ENCODE measurements around the gene PSMD14. TPM values are rescaled to one million over a fixed set of nuclear protein-coding genes. Genes with fewer than 3 reads are reported as not detected.
"Not testable (repeated sequence)": the region's sequence is repeated elsewhere in the genome, so short reads cannot be mapped to it uniquely, and the experiment has no call there.

The PSMD14 gene
- total RNA-seq, result 10 to 100 TPM; 27.3 to 46.4 (median 37.7) TPM
- polyA plus RNA-seq, result 10 to 100 TPM; 33.0 to 50.2 (median 41.5) TPM

DNA sequence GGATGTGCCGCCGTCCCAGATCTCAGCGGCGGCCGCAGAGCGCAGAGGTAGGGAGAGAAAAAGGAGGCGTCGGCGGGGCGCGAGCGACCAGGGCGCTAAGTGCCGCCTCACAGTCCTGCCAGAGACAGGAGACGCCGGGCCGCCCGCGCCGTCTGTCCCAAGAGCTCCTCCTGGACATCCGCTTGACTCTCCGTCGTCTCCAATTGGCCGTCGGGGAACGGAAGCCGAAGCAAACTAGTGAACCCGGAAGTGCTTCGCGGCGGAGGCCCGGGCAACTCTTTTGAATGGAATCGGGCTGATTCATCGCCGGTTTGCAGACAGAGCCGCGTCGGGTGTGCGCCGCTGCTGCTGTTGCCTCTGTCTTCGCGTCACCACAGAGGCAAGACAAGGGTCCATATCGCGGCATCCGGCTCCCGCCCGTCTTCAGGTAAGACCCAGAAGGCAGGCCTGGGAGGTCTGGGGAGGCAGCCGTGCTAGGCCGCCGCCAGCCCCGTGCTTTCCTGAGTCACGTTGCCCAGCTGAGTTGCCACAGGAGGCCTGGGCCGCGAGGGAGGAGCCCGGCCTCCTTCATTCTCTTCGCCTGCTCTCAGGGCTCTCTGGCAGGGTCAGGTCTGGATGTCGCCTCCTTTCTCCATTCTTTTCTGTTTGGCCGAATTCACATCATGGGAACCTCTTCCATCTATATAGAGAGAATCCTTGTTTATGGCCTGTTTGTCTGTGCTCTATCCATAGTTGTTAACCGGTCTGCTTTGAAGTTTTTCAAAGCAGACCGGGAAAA, at the start of gene PSMD14:
Gene PSMD14 (plus strand): TSS at position 248 of the 778 bp plus-strand sequence. CDS start 10,401 bp downstream, outside the sequence.
- TF ChIP-seq, protein P1, sequence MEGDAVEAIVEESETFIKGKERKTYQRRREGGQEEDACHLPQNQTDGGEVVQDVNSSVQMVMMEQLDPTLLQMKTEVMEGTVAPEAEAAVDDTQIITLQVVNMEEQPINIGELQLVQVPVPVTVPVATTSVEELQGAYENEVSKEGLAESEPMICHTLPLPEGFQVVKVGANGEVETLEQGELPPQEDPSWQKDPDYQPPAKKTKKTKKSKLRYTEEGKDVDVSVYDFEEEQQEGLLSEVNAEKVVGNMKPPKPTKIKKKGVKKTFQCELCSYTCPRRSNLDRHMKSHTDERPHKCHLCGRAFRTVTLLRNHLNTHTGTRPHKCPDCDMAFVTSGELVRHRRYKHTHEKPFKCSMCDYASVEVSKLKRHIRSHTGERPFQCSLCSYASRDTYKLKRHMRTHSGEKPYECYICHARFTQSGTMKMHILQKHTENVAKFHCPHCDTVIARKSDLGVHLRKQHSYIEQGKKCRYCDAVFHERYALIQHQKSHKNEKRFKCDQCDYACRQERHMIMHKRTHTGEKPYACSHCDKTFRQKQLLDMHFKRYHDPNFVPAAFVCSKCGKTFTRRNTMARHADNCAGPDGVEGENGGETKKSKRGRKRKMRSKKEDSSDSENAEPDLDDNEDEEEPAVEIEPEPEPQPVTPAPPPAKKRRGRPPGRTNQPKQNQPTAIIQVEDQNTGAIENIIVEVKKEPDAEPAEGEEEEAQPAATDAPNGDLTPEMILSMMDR (IDR thresholded peaks at IDR 0.05), result no peak
- TF ChIP-seq POLR2A (IDR thresholded peaks at IDR 0.05), result peak; percentile 31 to 38
- TF ChIP-seq EP300 (IDR thresholded peaks at IDR 0.05), result no peak
- TF ChIP-seq POLR2AphosphoS5 (IDR thresholded peaks at IDR 0.05), result peak; percentile 58 to 82 (median 70)
- 1% methylated on average over 60 of the region's 60 CpGs for WGBS, 2 donors
- DNase-seq, result peak; percentile 95
- intact Hi-C loops (cut with DNase I), result no loop called here
- H3K36me3 ChIP-seq, result no peaks in the 10 kb centered on the region
- H3K4me1 ChIP-seq, result peaks cover 0 to 17% (median 12%) of the 10 kb centered on the region in 4 donors
- H3K9me3 ChIP-seq, result no peaks in the 10 kb centered on the region
- H3K4me3 ChIP-seq, result peak within 1 kb of the TSS; percentile 60 to 72 (median 68)
- H3K27me3 ChIP-seq, result no peaks in the 10 kb centered on the region
- peak within 1 kb of the TSS; percentile 82 to 88 (median 85) for H3K27ac ChIP-seq

DNA sequence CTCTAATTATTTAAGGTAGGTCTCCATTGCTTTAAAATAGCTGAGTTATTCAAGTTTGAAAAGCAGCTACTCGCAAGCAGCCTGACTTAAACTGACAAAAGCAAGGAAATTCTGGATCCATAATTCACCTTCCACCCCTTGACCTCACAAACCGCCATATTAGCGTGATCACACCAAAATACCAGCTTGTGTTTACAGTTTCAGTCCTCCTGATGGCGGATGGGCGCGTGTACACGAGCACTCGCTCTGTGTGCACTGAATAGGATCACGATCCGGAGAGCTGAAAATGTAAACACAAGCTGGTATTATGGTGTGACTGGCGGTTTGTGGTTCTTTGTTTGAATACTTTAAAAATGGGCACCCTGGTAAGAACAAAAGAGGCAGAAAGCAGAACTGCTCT, 42.4 kb upstream of the PSMD14 start:
- H3K27ac ChIP-seq, result no peak overlapping the region
- TF ChIP-seq, protein P1 (IDR thresholded peaks at IDR 0.05), result no peak
- TF ChIP-seq POLR2AphosphoS5 (IDR thresholded peaks at IDR 0.05) (no peak), EP300 (IDR thresholded peaks at IDR 0.05) (no peak), POLR2A (IDR thresholded peaks at IDR 0.05) (no peak)
- H3K9me3 ChIP-seq, result no peaks in the 10 kb centered on the region
- DNase-seq, result no peak
- no peak overlapping the region for H3K4me3 ChIP-seq
- H3K36me3 ChIP-seq, result no peaks in the 10 kb centered on the region
- no peaks in the 10 kb centered on the region for H3K27me3 ChIP-seq
- 94% methylated on average over 11 of the region's 11 CpGs for WGBS, 2 donors
- intact Hi-C loops (cut with DNase I), result no loop called here
- H3K4me1 ChIP-seq, result no peaks in the 10 kb centered on the region

DNA sequence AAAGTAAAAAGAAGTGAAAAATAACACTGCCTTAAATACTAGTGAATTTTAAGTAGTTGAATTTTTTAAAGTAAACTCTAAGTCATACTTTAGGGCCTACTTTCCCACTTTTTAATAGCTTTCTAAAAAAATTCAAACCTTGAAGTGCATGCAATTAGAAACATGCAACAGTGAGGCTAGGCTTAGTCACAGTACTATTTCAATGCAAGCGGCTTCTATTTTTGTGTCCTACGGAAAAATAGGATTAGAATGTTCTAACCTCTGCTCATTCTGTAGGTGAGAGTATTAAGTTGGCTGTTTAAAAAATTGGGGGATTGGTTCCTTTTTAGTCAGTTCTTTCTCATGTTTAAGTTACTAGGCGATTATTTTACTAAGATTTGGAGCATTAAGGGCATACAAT, 39.1 kb upstream of the PSMD14 start:
- Histone ChIP-seq H3K9me3 (no peaks in the 10 kb centered on the region), H3K27ac (no peak overlapping the region), H3K36me3 (no peaks in the 10 kb centered on the region), H3K27me3 (no peaks in the 10 kb centered on the region), H3K4me3 (no peak overlapping the region), H3K4me1 (no peaks in the 10 kb centered on the region)
- 96 to 97% methylated on average over 3 of the region's 3 CpGs for WGBS, 2 donors
- TF ChIP-seq EP300 (IDR thresholded peaks at IDR 0.05) (no peak), POLR2A (IDR thresholded peaks at IDR 0.05) (no peak), POLR2AphosphoS5 (IDR thresholded peaks at IDR 0.05) (no peak)
- TF ChIP-seq, protein P1 (IDR thresholded peaks at IDR 0.05), result no peak
- intact Hi-C loops (cut with DNase I), result no loop called here
- no peak for DNase-seq

- Histone ChIP-seq H3K27ac (no peak overlapping the region), H3K9me3 (no peaks in the 10 kb centered on the region), H3K27me3 (no peaks in the 10 kb centered on the region), H3K4me1 (no peaks in the 10 kb centered on the region), H3K4me3 (no peak overlapping the region), H3K36me3 (no peaks in the 10 kb centered on the region)
- TF ChIP-seq, protein P1 (IDR thresholded peaks at IDR 0.05), result peak; percentile 41 to 69 (median 46)
- TF ChIP-seq POLR2A (IDR thresholded peaks at IDR 0.05), result no peak
- no peak for DNase-seq
- WGBS, 2 donors, result 47% methylated on average over 5 of the region's 5 CpGs
- intact Hi-C loops (cut with DNase I), result loop anchor here (1.0 kb wide), 1 partner anchor 50 kb away; no protein-coding TSS in a partner anchor
Measured at GRCh38 chr2:161273038-161273760, 35.0 kb upstream of the PSMD14 start.

DNA sequence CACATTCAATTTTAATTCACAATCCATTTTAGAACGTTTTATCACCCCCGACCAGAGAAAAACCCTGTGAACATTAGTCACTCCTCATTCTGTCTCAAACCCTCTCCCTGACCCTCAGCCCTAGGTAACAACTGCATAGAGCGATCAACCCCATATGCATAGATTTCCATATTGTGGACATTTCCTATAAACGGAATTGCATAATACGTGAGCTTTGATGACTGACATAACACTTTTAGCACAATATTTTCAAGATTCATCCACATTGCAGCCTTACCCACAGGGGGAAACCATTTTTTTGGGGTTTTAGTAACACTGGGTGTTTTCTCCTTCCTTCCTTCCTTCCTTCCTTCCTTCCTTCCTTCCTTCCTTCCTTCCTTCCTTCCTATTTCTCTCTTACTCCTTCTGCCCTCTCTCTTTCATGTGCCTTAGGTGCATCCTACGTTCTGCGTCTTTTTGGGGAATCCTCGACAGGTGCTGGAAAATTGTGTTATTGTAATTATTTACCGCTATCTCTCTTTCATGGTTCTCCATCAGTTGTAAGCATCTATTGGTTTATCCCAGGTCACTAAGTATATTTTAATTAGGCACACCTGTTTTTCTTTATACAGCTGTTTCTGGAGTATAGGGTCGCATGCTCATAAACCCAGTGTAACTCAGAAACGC, 29.5 kb upstream of the PSMD14 start:
- WGBS, 2 donors, result 64 to 65% methylated on average over 11 of the region's 11 CpGs
- H3K27me3 ChIP-seq; intact Hi-C loops (cut with DNase I); H3K36me3 ChIP-seq; H3K9me3 ChIP-seq; H3K27ac ChIP-seq; H3K4me3 ChIP-seq; DNase-seq; H3K4me1 ChIP-seq: not testable (repeated sequence)

DNA sequence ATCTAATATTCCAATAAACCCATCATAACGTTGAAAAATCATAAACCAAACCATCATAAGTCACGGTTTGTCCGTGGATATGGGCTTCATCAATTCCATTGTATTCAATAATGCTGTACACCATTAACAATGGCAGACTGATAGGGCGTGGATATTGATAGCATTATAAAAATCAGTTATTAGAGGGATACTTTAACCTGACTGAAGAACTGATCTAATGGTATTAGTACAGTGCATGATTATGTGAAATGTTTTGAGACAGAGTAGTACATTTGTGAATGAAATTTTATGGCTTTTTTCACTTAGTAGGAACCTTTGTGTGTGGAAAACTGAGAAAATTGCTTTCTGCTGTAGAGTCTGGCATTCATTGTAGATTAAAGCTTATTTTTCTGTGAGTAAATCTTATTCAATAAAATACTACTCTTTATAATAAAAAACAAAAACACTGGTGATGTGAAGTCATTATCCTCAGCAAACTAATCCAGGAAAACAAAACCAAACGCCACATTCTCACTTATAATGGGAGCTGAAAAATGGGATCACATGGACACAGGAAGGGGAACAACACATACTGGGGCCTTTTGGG, 28.9 kb upstream of the PSMD14 start:
- H3K27me3 ChIP-seq; H3K4me3 ChIP-seq; H3K9me3 ChIP-seq; H3K4me1 ChIP-seq; DNase-seq; intact Hi-C loops (cut with DNase I); H3K27ac ChIP-seq; H3K36me3 ChIP-seq: not testable (repeated sequence)
- 71 to 79% methylated on average over 5 of the region's 5 CpGs for WGBS, 2 donors

DNA sequence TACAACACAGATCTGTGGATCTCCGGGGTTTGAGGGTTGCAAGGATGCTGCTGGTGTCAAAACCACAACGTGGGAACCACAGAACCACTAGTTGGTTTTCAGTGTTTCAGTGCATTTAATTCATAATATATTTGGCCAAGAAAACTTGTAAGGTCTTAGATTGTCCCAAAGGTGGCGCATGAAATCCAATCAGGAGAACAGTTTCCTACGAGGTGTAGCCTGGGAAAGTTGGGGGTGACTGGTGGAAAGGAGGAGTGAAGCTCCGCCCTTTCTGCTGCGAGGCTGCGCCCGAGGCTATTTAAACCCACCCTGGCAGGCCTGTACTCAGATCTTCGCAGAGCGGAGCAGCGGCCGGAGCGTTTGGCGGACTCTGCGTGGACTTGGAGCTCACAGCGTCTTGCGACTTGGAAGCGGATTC, 27.3 kb upstream of the PSMD14 start:
- intact Hi-C loops (cut with DNase I), result not testable (repeated sequence)
- 77 to 84% methylated on average over 18 of the region's 18 CpGs for WGBS, 2 donors

More for the DNA sequence above, 27.3 kb upstream of the PSMD14 start:
- H3K9me3 ChIP-seq, H3K36me3 ChIP-seq, H3K27ac ChIP-seq, H3K4me1 ChIP-seq, H3K27me3 ChIP-seq, H3K4me3 ChIP-seq: not testable (repeated sequence)
- peak; percentile 90 for DNase-seq
